HepG2 (cell line): ENCODE data around the gene CELSR3. TPM values are rescaled to one million over a fixed set of nuclear protein-coding genes. Genes with fewer than 3 reads are reported as not detected.

Source experiments
- PRDM15 ChIP-seq: sonication (generic); formaldehyde crosslinking; IDR thresholded peaks from 2 replicates; pipeline ENCODE4 v1.4.0; 2020; ENCODE audit warnings: missing genetic modification reagents
- ZC3H13 ChIP-seq: sonication (generic); formaldehyde crosslinking; IDR thresholded peaks from 2 replicates; pipeline ENCODE4 v1.8.1; 2023; ENCODE audit warnings: mild to moderate bottlenecking, missing genetic modification reagents, moderate library complexity
- ZKSCAN1 ChIP-seq: fragments of 150-350 bp; IDR thresholded peaks from 2 replicates; pipeline ENCODE4 v1.6.1; 2014; ENCODE audit warnings: low read length
- ZMYM3 ChIP-seq: sonication (generic); formaldehyde crosslinking; IDR thresholded peaks from 2 replicates; pipeline ENCODE4 v1.5.1; 2020; ENCODE audit warnings: mild to moderate bottlenecking, missing genetic modification reagents
- ZNF816 ChIP-seq: sonication (generic); formaldehyde crosslinking; IDR thresholded peaks from 2 replicates; pipeline ENCODE4 v1.8.0; 2022; ENCODE audit warnings: missing genetic modification reagents, mild to moderate bottlenecking, borderline replicate concordance
- polyA plus RNA-seq, 8 experiments: library from polyadenylated mRNA; depleted of rRNA in 3 of 8; stranded (reverse) in 7 of 8; unstranded in 1 of 8; fragments of >200 nt; fragmentation: Illumina TruSeq in 4 of 8; extraction: Trizol in 4 of 8; gene quantifications; 2 replicates each; pipeline versions ENCODE4 v1.2.1 to v1.2.3, GENCODE V29; 2011 to 2016; ENCODE audit warnings: low read depth in 4 of 8, missing spikeins in 1 of 8, mixed read lengths in 1 of 8; ENCODE audit not compliant: insufficient read depth in 1 of 8
- total RNA-seq, 5 experiments: library from RNA; depleted of rRNA; stranded (reverse); fragments of >200 nt; fragmentation: Illumina TruSeq; extraction: Trizol; gene quantifications; 2 replicates each; pipeline ENCODE4 v1.2.3, GENCODE V29; 2016; ENCODE audit warnings: low read depth in 1 of 5
- TF ChIP-seq, protein P1 (sequence below): sonication (generic); formaldehyde crosslinking; IDR thresholded peaks from 2 replicates; pipeline ENCODE4 v1.4.0; 2020; ENCODE audit warnings: mild to moderate bottlenecking, missing genetic modification reagents
- TF ChIP-seq, protein P2 (sequence below): sonication (generic); formaldehyde crosslinking; IDR thresholded peaks from 2 replicates; pipeline ENCODE4 v1.4.0; 2020; ENCODE audit warnings: mild to moderate bottlenecking, missing genetic modification reagents
- TF ChIP-seq, protein P3 (sequence below): sonication (generic); formaldehyde crosslinking; IDR thresholded peaks from 2 replicates; pipeline ENCODE4 v1.5.1; 2020; ENCODE audit warnings: mild to moderate bottlenecking, missing genetic modification reagents, moderate library complexity

Gene CELSR3
- total and polyA plus RNA-seq, 2 of the 13 experiments (the other 11 are each of a cell fraction or from before 2014, with no cell fraction given) = 5.4 to 6.7 TPM

DNA sequence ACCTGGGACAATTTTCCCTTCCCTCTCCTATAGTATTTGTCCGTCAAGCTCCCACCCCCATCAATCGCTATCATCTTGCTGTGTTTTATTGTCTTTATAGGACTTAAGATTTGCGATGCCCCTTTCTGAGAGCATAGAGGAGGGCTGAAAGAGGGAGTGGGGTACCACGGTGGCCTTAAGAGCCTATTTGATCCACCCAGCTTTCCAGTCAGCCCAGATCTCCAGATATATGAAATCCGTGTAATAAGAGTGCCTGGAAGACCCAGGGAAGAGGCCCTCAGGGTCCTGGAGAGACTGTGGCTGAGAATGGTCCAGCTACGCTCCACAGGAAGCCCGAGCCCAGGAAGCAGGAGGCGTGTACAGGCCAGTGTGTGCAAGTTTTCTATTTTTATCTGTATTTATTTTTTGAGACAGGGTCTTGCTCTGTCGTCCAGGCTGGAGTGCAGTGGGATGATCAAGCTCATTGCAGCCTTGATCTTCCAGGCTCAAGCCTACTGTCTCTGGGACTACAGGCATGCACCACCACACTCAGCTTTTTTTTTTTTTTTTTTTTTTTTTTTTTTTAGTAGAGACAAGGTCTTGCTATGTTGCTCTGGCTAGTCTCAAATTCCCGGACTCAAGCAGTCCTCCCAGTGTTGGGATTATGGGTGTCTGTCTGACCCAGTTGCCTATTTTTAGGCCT lies 24.0 kb upstream of the CELSR3 start (continued):
- TF ChIP-seq ZMYM3 = no peak
- TF ChIP-seq, protein P1, sequence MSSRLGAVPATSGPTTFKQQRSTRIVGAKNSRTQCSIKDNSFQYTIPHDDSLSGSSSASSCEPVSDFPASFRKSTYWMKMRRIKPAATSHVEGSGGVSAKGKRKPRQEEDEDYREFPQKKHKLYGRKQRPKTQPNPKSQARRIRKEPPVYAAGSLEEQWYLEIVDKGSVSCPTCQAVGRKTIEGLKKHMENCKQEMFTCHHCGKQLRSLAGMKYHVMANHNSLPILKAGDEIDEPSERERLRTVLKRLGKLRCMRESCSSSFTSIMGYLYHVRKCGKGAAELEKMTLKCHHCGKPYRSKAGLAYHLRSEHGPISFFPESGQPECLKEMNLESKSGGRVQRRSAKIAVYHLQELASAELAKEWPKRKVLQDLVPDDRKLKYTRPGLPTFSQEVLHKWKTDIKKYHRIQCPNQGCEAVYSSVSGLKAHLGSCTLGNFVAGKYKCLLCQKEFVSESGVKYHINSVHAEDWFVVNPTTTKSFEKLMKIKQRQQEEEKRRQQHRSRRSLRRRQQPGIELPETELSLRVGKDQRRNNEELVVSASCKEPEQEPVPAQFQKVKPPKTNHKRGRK = no peak
- TF ChIP-seq ZC3H13 (CRISPR knock-in tag) = 0 out of 2 replicates have a peak, but pooled peaks have one; percentile 13
- TF ChIP-seq, protein P2, sequence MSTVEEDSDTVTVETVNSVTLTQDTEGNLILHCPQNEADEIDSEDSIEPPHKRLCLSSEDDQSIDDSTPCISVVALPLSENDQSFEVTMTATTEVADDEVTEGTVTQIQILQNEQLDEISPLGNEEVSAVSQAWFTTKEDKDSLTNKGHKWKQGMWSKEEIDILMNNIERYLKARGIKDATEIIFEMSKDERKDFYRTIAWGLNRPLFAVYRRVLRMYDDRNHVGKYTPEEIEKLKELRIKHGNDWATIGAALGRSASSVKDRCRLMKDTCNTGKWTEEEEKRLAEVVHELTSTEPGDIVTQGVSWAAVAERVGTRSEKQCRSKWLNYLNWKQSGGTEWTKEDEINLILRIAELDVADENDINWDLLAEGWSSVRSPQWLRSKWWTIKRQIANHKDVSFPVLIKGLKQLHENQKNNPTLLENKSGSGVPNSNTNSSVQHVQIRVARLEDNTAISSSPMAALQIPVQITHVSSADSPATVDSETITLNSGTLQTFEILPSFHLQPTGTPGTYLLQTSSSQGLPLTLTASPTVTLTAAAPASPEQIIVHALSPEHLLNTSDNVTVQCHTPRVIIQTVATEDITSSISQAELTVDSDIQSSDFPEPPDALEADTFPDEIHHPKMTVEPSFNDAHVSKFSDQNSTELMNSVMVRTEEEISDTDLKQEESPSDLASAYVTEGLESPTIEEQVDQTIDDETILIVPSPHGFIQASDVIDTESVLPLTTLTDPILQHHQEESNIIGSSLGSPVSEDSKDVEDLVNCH (CRISPR knock-in tag) = no peak
- no peak for TF ChIP-seq PRDM15
- TF ChIP-seq, protein P3, sequence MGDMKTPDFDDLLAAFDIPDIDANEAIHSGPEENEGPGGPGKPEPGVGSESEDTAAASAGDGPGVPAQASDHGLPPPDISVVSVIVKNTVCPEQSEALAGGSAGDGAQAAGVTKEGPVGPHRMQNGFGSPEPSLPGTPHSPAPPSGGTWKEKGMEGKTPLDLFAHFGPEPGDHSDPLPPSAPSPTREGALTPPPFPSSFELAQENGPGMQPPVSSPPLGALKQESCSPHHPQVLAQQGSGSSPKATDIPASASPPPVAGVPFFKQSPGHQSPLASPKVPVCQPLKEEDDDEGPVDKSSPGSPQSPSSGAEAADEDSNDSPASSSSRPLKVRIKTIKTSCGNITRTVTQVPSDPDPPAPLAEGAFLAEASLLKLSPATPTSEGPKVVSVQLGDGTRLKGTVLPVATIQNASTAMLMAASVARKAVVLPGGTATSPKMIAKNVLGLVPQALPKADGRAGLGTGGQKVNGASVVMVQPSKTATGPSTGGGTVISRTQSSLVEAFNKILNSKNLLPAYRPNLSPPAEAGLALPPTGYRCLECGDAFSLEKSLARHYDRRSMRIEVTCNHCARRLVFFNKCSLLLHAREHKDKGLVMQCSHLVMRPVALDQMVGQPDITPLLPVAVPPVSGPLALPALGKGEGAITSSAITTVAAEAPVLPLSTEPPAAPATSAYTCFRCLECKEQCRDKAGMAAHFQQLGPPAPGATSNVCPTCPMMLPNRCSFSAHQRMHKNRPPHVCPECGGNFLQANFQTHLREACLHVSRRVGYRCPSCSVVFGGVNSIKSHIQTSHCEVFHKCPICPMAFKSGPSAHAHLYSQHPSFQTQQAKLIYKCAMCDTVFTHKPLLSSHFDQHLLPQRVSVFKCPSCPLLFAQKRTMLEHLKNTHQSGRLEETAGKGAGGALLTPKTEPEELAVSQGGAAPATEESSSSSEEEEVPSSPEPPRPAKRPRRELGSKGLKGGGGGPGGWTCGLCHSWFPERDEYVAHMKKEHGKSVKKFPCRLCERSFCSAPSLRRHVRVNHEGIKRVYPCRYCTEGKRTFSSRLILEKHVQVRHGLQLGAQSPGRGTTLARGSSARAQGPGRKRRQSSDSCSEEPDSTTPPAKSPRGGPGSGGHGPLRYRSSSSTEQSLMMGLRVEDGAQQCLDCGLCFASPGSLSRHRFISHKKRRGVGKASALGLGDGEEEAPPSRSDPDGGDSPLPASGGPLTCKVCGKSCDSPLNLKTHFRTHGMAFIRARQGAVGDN (CRISPR knock-in tag) = no peak
- TF ChIP-seq ZNF816 (CRISPR knock-in tag) = no peak
- TF ChIP-seq ZKSCAN1 = no peak
